GM18505 (cell line): ENCODE measurements around the gene ARL5B.

Experiments used
- ATAC-seq: cut with Tn5 transposase; IDR thresholded peaks from one replicate; pipeline ENCODE4 v1.9.1; 2021; ENCODE audit not compliant: unreplicated experiment
- POLR2A ChIP-seq: IDR thresholded peaks from 4 replicates; pipeline ENCODE4 v1.6.1; 2011; ENCODE audit warnings: borderline replicate concordance; ENCODE audit not compliant: insufficient read depth, insufficient read length; ENCODE audit errors: extremely low read depth

Gene ARL5B

GRCh38 chr10:18668026-18668425 is 8.8 kb downstream of the ARL5B start:
- TF ChIP-seq POLR2A, result no peak
- ATAC-seq, result no peak

DNA sequence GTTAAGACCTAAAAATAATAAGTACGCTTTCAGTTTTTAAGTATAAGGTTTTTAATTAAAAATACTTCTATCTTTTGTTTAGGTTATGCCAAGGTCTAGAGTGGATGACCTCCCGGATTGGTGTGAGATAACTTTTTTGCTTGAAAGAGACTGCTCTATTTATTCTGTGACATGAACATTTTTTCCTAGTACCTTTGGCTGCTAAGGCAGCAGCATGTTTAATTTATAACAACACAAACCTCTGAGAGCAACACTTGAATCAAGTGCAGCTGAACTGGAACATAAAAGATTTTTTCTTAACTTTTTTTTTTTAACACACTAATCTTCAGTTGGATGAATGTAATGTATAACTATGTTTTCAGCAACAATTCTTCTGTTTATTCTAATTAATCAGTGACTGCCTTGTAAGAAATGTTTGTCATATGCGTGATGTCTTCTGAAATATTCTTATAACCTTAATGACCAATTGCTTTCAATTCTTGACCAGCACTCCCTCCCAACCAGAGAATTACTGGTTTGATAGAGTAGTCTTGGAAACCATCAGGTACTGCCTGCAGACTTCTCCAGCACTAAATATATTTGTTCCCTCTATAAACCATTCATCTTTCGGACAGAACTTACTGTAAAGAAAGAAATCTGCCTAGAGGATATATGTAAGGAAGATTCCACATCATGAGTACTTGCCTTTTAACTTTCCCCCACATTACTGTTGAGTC is 16.0 kb downstream of the ARL5B start:
- TF ChIP-seq POLR2A, result no peak

DNA sequence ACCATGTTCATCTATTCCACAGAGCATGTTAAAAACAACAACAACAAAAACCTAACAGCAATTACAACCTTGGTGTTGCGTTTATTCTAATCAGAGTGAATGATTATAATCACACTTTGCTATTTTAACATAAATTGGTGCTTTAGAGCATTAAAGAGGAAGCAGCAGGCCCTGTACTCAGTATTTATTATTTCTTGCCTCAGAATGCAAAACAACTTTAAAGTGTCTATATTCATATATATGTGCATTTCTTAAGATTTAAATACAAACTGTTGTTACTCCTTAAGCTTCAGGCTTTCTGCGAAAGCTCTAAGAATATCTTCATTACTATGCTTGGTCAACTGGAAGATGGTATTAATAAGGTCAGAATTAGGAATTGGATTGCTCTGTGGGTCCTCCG is 21.5 kb downstream of the ARL5B start:
- no peak for TF ChIP-seq POLR2A
- no peak for ATAC-seq

More for the DNA sequence above, 16.0 kb downstream of the ARL5B start:
- no peak for ATAC-seq

DNA sequence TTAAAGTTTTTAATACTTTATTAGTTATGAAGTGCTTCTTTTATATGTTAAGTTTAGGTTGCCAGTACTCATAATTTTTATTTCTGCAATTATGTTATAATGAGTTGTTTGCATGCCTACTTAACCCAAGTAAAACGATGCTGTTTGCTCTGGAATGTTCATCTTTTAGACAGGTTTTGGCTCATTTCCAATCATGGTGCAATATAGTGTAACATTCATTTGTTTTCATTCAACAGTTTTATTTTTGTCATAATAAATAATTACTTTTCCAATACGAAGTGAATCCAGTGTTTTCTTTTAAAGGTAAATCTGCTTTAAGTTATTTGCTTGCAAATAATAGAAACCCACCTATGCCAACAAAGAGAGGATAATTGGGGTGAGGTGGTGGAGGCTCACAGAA is 22.1 kb downstream of the ARL5B start:
- TF ChIP-seq POLR2A, result no peak
- ATAC-seq, result no peak

DNA sequence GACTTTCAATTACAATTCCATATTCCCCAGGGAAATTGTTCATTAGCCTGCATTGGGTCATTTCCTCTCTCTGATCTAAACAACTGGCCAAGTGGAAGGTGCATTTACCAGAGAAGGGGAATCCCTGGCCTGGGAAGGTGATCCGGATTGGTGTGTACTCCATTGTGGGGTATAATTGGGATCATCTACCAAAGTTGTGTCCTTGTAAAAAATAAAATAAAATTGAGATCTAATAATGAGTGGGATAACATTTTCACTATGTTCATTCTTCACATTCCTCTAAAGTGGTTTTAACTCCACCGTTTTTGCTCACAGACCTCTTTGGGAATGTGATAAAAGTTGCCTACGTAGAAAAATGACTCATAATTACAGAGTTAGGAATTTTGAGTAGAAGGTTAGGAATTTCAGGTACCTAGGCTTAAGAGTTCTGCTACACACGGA is 22.8 kb downstream of the ARL5B start:
- TF ChIP-seq POLR2A, result no peak
- ATAC-seq, result no peak

GRCh38 chr10:18683427-18683826 is 24.2 kb downstream of the ARL5B start:
- no peak for ATAC-seq
- TF ChIP-seq POLR2A, result no peak

DNA sequence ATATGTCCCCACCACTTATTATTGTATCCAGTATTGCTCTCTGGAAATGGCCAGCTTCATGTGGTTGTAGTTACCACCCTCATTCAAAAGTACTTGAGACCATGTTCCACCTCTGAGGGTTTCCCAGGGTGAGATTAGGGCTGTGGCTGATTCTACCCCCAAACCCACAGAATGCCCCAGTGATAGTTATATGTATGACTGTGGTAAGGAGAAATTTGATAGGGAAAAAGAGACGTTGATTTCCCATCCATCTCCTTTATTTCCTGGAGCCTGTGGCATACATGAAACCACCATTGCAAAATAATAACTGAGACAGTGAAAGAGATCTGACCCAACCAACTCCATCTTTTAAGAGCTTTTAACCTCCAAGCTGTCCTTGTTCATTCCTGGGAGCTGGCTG is 25.2 kb downstream of the ARL5B start:
- no peak for TF ChIP-seq POLR2A
- no peak for ATAC-seq

- no peak for ATAC-seq
- TF ChIP-seq POLR2A, result no peak
These were observed 25.7 kb downstream of the ARL5B start for GRCh38 chr10:18684953-18685352.

DNA sequence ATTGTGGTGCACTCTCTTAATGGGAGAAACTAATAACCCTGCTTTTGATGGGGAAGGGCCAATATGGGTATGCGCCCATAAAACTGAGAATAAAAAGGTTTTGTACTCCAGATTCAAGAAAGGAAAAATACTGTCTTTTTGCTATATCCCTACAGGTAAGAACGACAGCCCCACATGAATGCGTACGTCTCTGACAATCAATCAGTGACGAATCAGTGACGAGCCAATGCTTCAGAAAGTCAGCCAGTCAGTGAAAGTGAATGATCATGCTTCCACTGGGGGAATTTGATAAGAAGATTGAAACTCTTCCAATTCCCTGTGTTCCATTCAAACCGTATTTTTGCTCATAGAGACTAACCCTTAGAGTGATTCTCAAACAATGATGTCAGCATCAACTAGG is 26.3 kb downstream of the ARL5B start:
- ATAC-seq, result no peak
- TF ChIP-seq POLR2A, result no peak

GRCh38 chr10:18687195-18687594 is 28.0 kb downstream of the ARL5B start:
- ATAC-seq, result no peak
- no peak for TF ChIP-seq POLR2A

DNA sequence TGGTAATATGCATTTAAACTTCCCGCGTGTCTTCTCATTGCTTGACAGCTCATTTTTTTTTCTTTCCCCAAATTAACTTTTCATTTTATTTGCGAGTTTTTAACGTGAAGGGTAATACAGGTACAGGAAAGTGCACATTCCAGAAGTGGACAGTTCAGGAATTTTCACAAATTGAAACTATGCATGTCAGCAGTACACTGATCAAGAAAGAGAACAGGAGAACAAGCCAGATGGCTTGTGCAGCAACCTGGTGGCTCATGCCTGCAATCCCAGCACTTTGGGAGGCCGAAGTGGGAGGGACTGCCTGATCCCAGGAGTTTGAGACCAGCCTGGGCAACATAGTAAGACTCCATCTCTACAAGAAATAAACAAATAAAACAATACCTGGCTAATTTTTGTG is 28.5 kb downstream of the ARL5B start:
- no peak for ATAC-seq
- no peak for TF ChIP-seq POLR2A

DNA sequence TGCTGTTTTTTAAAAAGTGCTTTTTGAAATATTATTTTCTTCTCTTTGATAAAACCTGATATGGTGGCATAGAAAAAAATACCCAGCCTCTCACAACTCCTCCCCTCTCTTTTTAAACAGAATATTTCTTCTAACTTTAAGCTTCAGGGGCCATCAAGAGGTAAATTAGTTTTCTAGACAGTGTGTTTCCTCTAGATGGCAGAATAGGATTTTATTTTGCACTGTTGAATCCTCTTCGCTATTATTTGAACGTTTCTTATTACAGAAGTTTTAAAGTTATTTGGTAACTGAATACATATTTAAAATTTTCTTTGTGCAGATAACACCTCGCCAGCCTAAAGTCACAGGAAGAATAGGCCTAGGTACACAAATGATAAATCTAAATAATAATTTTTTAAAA is 30.3 kb downstream of the ARL5B start:
- no peak for ATAC-seq

GRCh38 chr10:18690541-18690940 is 31.3 kb downstream of the ARL5B start:
- no peak for ATAC-seq
- no peak for TF ChIP-seq POLR2A

More for the DNA sequence above, 30.3 kb downstream of the ARL5B start:
- TF ChIP-seq POLR2A, result no peak
